Hematopoietic multipotent progenitor cell treated with erythropoietin and hydrocortisone succinate and interleukin-3 and kit ligand, for 8 days (in vitro differentiated cells): Measurements from ENCODE around the gene ZNF740.
A peak's percentile ranks its signal among the peaks of the same experiment; 100 is the strongest.

Experiments used
- DNase-seq: peaks from one replicate; pipeline ENCODE4 v3.0.0-alpha.2; 2015

ZNF740 gene

DNA sequence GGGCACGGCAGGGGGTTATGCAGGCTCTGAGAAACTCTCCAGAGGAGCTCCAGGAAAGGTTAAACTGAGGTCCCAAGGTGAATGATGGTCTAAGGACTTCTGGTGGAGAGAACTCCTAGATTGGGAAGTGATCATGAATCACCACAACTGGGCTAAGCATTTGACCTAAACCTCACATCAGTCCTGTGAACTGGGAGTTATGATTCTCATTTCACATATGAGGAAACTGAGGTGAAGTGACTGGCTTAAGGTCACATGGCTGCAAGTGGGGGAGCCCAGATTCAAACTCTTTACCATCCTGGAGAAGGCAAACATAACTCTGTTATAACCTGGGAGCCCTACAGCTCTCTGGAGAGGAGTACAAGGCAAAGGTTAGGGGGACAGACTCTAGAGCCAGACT is 47.3 kb downstream of the ZNF740 start:
- DNase-seq = no peak

GRCh38 chr12:53229454-53229853 is 48.9 kb downstream of the ZNF740 start:
- no peak for DNase-seq

GRCh38 chr12:53230108-53230845 is 49.8 kb downstream of the ZNF740 start:
- no peak for DNase-seq

- DNase-seq = no peak
Observed at GRCh38 chr12:53231671-53231920, 51.1 kb downstream of the ZNF740 start.

DNA sequence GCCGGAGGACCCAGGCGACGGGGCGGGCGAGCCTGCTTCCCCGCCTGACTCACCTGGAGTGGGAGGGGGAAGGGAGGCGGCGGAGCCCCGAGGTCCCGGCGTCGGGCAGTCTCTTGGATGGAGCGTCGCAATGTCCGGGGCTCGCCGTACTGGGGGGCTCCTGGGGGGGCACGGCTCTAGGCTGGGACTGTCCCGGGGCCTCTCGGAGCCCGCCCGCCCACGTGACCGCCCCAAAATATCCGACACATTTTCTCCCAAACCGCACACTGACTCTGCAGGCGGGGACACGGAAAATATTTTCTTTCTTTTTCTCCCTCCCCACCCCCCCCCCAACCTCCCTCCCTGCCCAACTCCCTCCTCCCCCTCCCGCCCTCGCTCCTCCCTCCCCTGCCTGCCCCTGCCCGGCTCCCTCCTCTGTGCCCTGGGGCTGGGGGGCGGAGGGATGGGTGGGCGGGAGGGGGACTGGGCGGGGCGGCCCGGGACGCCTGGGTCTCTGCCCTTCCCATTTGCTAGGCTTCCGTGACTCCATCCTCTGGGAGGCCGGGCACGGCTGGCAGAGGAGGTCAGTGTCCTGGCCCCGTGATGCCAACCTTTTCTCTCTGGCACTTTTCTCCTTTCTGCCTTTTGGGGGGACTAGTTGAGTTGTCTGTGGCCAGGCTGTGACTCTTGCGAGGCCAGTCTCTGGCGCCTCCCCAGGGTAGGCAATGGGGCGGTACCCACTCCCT is 51.6 kb downstream of the ZNF740 start, which contains the start of gene RARG:
RARG (minus strand) TSS at position 289 of the 725 bp plus-strand sequence. CDS start 4,664 bp downstream, outside the sequence.
- peak; percentile 66 for DNase-seq

DNA sequence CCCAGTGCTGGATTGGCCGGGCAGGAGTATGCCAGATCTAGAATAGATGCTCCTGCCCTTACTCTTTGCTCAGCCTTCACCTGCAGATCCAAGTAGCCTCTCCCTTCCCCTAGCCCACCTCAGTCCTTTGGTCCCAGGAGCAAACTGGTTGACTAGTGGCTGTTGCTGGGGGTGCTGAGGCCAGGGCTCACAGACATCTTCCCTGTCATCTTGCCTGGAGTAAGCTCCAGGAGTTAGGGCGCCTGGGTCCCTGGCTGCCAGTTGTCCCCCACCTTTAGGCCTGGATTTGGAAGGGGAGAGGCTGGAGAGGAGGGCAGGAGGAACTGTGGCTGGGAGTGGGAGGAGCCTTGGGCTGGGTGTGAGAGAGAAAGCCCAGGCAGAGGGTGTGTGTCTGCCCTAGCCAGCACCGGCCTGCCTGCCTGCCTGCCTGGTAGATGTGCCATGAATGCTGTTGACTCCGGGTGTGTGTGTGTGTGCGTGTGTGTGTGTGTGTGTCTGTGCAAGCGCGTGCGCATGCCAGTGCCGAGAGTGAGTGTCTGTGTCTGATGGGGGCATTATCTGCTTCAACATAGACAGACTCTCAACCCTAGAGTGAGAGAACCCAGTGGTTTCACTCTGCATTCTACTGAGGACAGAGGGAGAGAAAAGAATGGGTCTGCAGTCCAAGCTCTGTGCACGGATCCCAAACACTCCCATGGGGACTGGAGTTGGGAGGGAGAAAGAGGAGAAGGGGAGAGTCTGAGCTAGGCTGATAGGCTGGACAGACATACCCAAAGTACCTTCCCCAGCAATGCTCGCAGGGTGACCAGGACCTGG is 52.3 kb downstream of the ZNF740 start:
- peak; percentile 74 for DNase-seq

GRCh38 chr12:53233671-53234121 is 53.2 kb downstream of the ZNF740 start:
- DNase-seq = peak; percentile 62

DNA sequence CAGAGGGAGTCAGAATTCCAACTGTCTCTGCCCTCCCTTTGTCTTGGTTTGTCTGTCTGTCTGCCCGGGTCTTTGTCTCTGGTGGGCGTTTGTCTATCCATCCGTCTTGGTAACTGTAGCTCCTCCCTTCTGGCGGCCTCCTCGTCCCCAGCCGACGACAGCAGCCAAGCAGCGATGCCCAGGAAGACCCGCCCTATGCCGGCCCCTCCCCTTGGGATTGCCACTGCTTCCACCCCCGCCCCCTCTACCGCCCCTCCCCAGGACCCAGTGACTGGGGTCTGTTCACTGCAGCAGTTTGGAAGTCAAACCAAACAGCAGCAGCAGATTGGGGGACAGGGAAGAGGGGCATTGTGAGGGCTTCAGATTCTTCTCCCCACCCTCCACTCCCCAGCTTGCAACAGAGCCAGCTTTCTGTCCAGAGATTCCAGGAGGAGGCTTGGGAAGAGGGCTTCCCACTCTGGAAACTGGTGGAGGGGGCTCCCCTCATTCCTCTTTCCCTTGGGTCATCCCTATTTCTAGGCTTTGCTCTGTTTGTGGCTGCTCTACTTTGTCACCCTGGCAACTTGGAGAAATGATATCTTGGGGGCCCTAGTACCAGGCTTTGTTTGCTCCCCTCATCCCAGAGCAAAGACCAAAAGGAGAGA is 53.9 kb downstream of the ZNF740 start:
- DNase-seq = peak; percentile 33

DNA sequence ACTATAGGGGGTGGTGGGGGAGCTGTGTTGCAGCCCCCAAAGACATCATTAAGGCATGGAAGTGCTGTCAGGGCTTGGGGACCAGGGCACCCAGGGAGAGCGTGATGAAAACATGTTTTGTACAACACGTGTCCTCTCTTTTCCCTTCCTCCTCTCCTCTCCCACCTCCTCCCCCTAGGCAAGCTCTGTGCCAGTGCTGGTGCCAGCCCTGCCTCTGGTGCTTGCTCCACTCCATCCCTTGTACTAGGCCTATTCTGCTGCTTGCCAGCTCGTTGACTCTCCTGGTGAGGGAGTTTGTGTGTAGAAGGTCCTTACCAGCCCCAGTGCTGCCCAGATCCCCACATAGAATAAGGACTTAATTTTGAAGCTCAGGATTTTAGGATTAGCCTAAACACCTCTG is 54.6 kb downstream of the ZNF740 start:
- DNase-seq = no peak

- DNase-seq = no peak
Observed at GRCh38 chr12:53235742-53236442, 55.4 kb downstream of the ZNF740 start.

- DNase-seq = no peak
Observed at GRCh38 chr12:53236443-53237111, 56.1 kb downstream of the ZNF740 start.

DNA sequence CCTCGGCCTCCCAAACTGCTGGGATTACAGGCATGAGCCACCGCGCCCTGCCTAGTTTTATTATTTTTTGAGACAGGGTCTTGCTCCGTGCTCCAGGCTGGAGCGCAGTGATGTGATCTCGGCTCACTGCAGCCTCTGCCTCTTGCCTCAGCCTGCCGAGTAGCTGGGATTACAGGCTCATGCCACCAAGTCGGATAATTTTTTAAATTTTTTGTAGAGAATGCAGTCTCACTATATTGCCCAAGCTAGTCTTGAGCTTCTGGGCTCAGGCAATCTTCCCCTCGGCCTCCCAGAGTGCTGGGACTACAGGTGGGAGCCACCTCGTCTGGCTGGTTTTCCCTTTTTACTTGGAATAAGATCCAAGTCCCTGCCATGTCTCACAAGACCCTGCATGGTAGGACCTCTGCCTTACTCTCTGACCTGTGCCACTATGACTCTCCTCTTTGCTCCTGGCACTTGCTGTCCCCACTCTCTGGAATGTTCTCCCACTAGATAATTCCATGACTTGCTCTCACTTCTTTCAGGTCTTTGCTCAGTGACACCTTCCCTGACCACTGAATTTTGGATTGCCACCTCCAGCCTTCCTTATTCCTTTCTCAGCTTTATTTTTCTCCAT is 59.2 kb downstream of the ZNF740 start:
- no peak for DNase-seq

- DNase-seq = no peak
Observed at GRCh38 chr12:53241623-53242412, 61.3 kb downstream of the ZNF740 start.

GRCh38 chr12:53244337-53244736 is 63.8 kb downstream of the ZNF740 start:
- DNase-seq = peak; percentile 73
